ENCODE measurements around the gene VILL. TPM values are rescaled to one million over a fixed set of nuclear protein-coding genes. Genes with fewer than 3 reads are reported as not detected.

The VILL gene
- total RNA-seq, 4 donors from 2014 or later = 112 to 214 (median 172) TPM

DNA sequence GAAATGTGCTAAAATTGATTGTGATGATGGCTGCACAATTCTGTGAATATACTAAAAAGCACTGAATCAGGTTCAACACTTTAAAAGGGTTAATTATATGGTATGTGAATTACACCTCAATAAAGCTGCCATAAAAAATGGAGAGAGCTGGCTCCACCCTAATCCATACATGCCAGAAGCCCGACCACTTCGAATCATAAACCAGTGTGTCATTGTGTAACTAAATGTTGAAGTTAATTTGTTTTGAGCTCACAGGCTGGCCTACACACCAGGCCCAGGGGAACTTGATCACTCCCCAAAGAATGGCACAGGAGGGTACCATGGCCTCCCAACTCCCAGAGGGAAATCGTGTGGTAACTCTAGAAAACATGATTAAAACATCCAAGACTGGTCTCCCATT lies 24.9 kb downstream of the VILL start:
- H3K9me3 ChIP-seq = no peaks in the 10 kb centered on the region
- no peaks in the 10 kb centered on the region for H3K27me3 ChIP-seq
- H3K4me1 ChIP-seq = peaks cover 0 to 40% (median 20%) of the 10 kb centered on the region in 4 donors
- H3K27ac ChIP-seq = peak overlapping the region; percentile 77 to 82 (median 80)
- H3K36me3 ChIP-seq = peaks cover 0 to 27% (median 4%) of the 10 kb centered on the region in 4 donors
- no peak overlapping the region for H3K4me3 ChIP-seq
- TF ChIP-seq EP300 (IDR thresholded peaks at IDR 0.05; ENCODE audit: low read depth) = no peak
- TF ChIP-seq POLR2AphosphoS5 (IDR thresholded peaks at IDR 0.05) = peak in 1 of 3 donors; percentile 31
- 52% methylated on average over 3 of the region's 3 CpGs; no CpG with 5 or more reads in 1 of the 2 donors for WGBS, 2 donors (ENCODE audit: low coverage in 1 of 2)
- in situ Hi-C loops (cut with MboI; ENCODE audit: low pct_ligation_motif_present in 1 of 4, low pct_unique_long_range_greater_than_20kb in 1 of 4, low sequenced_read_pairs in 3 of 4) (no loop called here), intact Hi-C loops (cut with DNase I; ENCODE audit: low total_unique reads) (no loop called here)
- DNase-seq = no peak

DNA sequence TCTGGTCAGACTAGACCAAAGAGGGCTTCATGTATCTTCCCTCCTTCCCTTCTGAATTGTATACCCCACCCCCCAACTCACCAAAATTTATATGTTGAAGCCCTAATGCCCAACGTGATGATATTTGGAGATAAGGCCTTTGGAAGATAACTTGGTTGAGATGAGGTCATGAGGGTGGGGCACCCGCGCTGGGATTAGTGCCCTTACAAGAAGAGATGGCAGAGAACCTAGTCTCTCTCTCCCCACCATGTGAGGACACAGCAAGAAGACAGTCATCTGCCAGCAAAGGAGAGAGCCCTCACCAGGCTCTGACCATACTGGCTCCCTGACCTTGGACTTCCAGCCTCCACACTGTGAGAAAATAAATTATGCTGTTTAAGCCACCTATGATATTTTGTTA lies 25.4 kb downstream of the VILL start:
- Histone ChIP-seq H3K36me3 (peaks cover 0 to 27% (median 4%) of the 10 kb centered on the region in 4 donors), H3K9me3 (no peaks in the 10 kb centered on the region), H3K4me3 (no peak overlapping the region), H3K27me3 (no peaks in the 10 kb centered on the region), H3K27ac (peak overlapping the region; percentile 77 to 82 (median 80)), H3K4me1 (peaks cover 0 to 40% (median 20%) of the 10 kb centered on the region in 4 donors)
- intact Hi-C loops (cut with DNase I; ENCODE audit: low total_unique reads) (no loop called here), in situ Hi-C loops (cut with MboI; ENCODE audit: low pct_ligation_motif_present in 1 of 4, low pct_unique_long_range_greater_than_20kb in 1 of 4, low sequenced_read_pairs in 3 of 4) (no loop called here)
- WGBS, 2 donors (ENCODE audit: low coverage in 1 of 2) = 61 to 80% methylated on average over 2 to 3 of the region's 3 CpGs
- TF ChIP-seq POLR2AphosphoS5 (IDR thresholded peaks at IDR 0.05) (no peak), EP300 (IDR thresholded peaks at IDR 0.05; ENCODE audit: low read depth) (no peak), POLR2A (IDR thresholded peaks at IDR 0.05) (no peak)
- TF ChIP-seq, protein P1, sequence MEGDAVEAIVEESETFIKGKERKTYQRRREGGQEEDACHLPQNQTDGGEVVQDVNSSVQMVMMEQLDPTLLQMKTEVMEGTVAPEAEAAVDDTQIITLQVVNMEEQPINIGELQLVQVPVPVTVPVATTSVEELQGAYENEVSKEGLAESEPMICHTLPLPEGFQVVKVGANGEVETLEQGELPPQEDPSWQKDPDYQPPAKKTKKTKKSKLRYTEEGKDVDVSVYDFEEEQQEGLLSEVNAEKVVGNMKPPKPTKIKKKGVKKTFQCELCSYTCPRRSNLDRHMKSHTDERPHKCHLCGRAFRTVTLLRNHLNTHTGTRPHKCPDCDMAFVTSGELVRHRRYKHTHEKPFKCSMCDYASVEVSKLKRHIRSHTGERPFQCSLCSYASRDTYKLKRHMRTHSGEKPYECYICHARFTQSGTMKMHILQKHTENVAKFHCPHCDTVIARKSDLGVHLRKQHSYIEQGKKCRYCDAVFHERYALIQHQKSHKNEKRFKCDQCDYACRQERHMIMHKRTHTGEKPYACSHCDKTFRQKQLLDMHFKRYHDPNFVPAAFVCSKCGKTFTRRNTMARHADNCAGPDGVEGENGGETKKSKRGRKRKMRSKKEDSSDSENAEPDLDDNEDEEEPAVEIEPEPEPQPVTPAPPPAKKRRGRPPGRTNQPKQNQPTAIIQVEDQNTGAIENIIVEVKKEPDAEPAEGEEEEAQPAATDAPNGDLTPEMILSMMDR (IDR thresholded peaks at IDR 0.05) = no peak
- DNase-seq = no peak

DNA sequence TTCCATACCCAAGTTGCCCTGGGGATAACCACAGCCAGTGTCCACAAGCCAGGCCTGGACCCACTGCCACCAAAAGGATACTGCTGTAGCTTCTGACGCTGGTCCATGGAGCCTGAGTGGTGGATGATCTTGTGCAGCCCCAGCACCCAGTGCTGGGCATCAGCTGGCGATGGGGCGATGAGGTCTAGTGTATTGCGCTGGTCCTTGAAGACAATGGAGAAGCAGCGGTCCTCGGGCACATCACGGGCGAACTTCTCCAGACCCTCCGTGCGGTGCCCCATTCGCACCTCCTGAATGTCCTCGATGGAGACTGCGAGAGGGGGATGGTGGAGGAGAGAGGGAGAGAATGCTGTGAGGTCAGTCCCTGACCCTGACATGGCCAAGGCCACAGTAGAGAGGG lies 25.8 kb downstream of the VILL start:
- H3K27ac ChIP-seq = peak overlapping the region; percentile 77 to 82 (median 80)
- TF ChIP-seq POLR2AphosphoS5 (IDR thresholded peaks at IDR 0.05) = no peak
- no peak for TF ChIP-seq POLR2A (IDR thresholded peaks at IDR 0.05)
- TF ChIP-seq, protein P1 (IDR thresholded peaks at IDR 0.05) = no peak
- no peak for TF ChIP-seq EP300 (IDR thresholded peaks at IDR 0.05; ENCODE audit: low read depth)
- in situ Hi-C loops (cut with MboI; ENCODE audit: low pct_ligation_motif_present in 1 of 4, low pct_unique_long_range_greater_than_20kb in 1 of 4, low sequenced_read_pairs in 3 of 4) = no loop called here

DNA sequence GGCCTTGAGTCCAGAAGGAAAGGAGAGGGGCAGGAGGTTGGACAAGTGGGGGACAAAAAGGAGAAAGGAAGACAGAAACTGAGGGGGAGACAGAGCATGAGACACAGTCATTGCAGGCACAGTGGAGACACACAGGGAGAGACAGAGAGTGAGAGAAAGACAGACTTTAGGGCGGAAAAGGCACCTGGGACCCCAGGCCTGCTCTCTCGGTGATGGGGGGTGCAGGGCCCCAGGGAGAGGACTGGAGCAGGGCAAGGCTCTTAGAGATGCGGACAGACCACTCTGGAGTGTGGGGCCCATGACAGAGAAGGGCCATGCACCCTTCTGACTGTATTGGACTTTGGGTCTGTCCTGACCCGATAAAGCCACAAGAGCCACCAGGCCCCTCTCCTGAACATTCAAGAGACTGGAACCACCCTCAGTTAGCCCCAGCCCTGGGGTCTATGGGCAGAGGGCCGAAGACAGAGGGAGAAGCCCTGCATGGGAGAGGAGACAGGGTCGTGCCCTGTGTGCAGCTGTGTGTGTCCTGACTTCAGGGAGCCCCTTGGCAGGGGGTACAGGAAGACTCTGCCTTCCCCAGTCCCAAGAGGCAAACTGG lies 26.4 kb downstream of the VILL start:
- in situ Hi-C loops (cut with MboI; ENCODE audit: low pct_ligation_motif_present in 1 of 4, low pct_unique_long_range_greater_than_20kb in 1 of 4, low sequenced_read_pairs in 3 of 4) (no loop called here), intact Hi-C loops (cut with DNase I; ENCODE audit: low total_unique reads) (no loop called here)
- Histone ChIP-seq H3K4me1 (peaks cover 0 to 40% (median 20%) of the 10 kb centered on the region in 4 donors), H3K9me3 (no peaks in the 10 kb centered on the region), H3K27me3 (no peaks in the 10 kb centered on the region), H3K27ac (peak overlapping the region in 1 of 4 donors; percentile 81), H3K4me3 (no peak overlapping the region), H3K36me3 (peaks cover 0 to 27% (median 4%) of the 10 kb centered on the region in 4 donors)
- no peak for DNase-seq
- WGBS, 2 donors (ENCODE audit: low coverage in 1 of 2) = 70 to 73% methylated on average over 2 to 6 of the region's 6 CpGs
- TF ChIP-seq POLR2AphosphoS5 (IDR thresholded peaks at IDR 0.05) (no peak), POLR2A (IDR thresholded peaks at IDR 0.05) (no peak), EP300 (IDR thresholded peaks at IDR 0.05; ENCODE audit: low read depth) (no peak)
- TF ChIP-seq, protein P1 (IDR thresholded peaks at IDR 0.05) = no peak

More for the DNA sequence above, 25.8 kb downstream of the VILL start:
- 97 to 100% methylated on average over 7 to 13 of the region's 13 CpGs for WGBS, 2 donors (ENCODE audit: low coverage in 1 of 2)
- Histone ChIP-seq H3K27me3 (no peaks in the 10 kb centered on the region), H3K36me3 (peaks cover 0 to 27% (median 4%) of the 10 kb centered on the region in 4 donors), H3K4me1 (peaks cover 0 to 40% (median 20%) of the 10 kb centered on the region in 4 donors), H3K4me3 (no peak overlapping the region), H3K9me3 (no peaks in the 10 kb centered on the region)
- no peak for DNase-seq
- intact Hi-C loops (cut with DNase I; ENCODE audit: low total_unique reads) = no loop called here
